K562 (cell line): ENCODE results near the gene NR4A2. TPM values are rescaled to one million over a fixed set of nuclear protein-coding genes. Genes with fewer than 3 reads are reported as not detected.

Experiments
- BRCA1 ChIP-seq, 2 experiments: fragments of 450-650 bp in 1 of 2; sonication (generic) in 1 of 2; formaldehyde crosslinking in 1 of 2; IDR thresholded peaks; 2 replicates each; pipeline versions ENCODE4 v1.5.0 to v1.6.1; 2017 to 2020; ENCODE audit warnings: mild to moderate bottlenecking in 1 of 2, missing genetic modification reagents in 1 of 2
- BRF1 ChIP-seq: IDR thresholded peaks from 3 replicates; pipeline ENCODE4 v1.6.1; 2011; ENCODE audit warnings: borderline replicate concordance, mild to moderate bottlenecking; ENCODE audit not compliant: insufficient read length; ENCODE audit errors: extremely low read depth
- CXXC5 ChIP-seq: fragments of 250-450 bp; sonication (Bioruptor Pico); IDR thresholded peaks from 2 replicates; pipeline ENCODE4 v1.8.0; 2022; ENCODE audit warnings: inconsistent platforms, mild to moderate bottlenecking, moderate library complexity
- GTF2E2 ChIP-seq: fragments of 200-800 bp; sonication (Bioruptor generic); IDR thresholded peaks from 2 replicates; pipeline ENCODE4 v1.6.1; 2016; ENCODE audit warnings: missing genetic modification characterization, missing compliant biosample characterization
- HDAC1 ChIP-seq, 2 experiments: fragments of 450-650 bp; IDR thresholded peaks; 2 replicates each; pipeline ENCODE4 v1.6.1; 2016 to 2017; ENCODE audit warnings: inconsistent platforms in 1 of 2, mild to moderate bottlenecking in 1 of 2, moderate library complexity in 1 of 2
- KLF6 ChIP-seq: fragments of 250-450 bp; sonication (Bioruptor Pico); IDR thresholded peaks from 2 replicates; pipeline ENCODE4 v1.4.0; 2020; ENCODE audit warnings: mild to moderate bottlenecking, moderate library complexity, borderline replicate concordance
- LCOR ChIP-seq: sonication (generic); formaldehyde crosslinking; IDR thresholded peaks from 2 replicates; pipeline ENCODE4 v1.8.0; 2022; ENCODE audit warnings: mild to moderate bottlenecking, missing genetic modification reagents
- NCOR1 ChIP-seq: fragments of 450-650 bp; IDR thresholded peaks from 2 replicates; pipeline ENCODE4 v1.6.1; 2016; ENCODE audit warnings: mild to moderate bottlenecking, moderate library complexity
- NR2C2 ChIP-seq, 2 experiments: fragments of 200-800 bp in 1 of 2; sonication (Bioruptor generic) in 1 of 2; sonication (generic) in 1 of 2; formaldehyde crosslinking in 1 of 2; IDR thresholded peaks; 2 replicates each; pipeline versions ENCODE4 v1.6.1 to v1.8.0; 2016 to 2022; ENCODE audit warnings: mild to moderate bottlenecking in 1 of 2, missing compliant biosample characterization in 1 of 2, missing genetic modification characterization in 1 of 2, missing genetic modification reagents in 1 of 2
- NR3C1 ChIP-seq: sonication (generic); formaldehyde crosslinking; IDR thresholded peaks from 2 replicates; pipeline ENCODE4 v1.8.1; 2022; ENCODE audit warnings: missing genetic modification reagents
- PHF8 ChIP-seq: fragments of 200-600 bp; sonication (generic); IDR thresholded peaks from 2 replicates; pipeline ENCODE4 v1.6.1; 2012; ENCODE audit warnings: mixed run types, mild to moderate bottlenecking, inconsistent platforms, low read length, moderate library complexity, borderline replicate concordance
- RCOR1 ChIP-seq, 2 experiments: IDR thresholded peaks; 2 replicates each; pipeline ENCODE4 v1.6.1; 2012; ENCODE audit warnings: low read depth in 2 of 2, low read length in 2 of 2, borderline replicate concordance in 1 of 2, improper control_type of control experiment in 1 of 2
- RFX1 ChIP-seq: fragments of 450-650 bp; IDR thresholded peaks from 2 replicates; pipeline ENCODE4 v1.6.1; 2016; ENCODE audit warnings: mild to moderate bottlenecking, moderate library complexity
- SPI1 ChIP-seq: IDR thresholded peaks from 2 replicates; pipeline ENCODE4 v1.6.1; 2011; ENCODE audit warnings: low read depth, low read length, control low read depth, borderline replicate concordance
- TOE1 ChIP-seq, 2 experiments: fragments of 450-650 bp in 1 of 2; sonication (generic) in 1 of 2; formaldehyde crosslinking in 1 of 2; IDR thresholded peaks; 2 replicates each; pipeline versions ENCODE4 v1.7.1 to v1.8.0; 2016 to 2022; ENCODE audit warnings: borderline replicate concordance in 2 of 2, mild to moderate bottlenecking in 2 of 2, antibody characterized with exemption in 1 of 2, inconsistent platforms in 1 of 2, low read depth in 1 of 2, missing genetic modification reagents in 1 of 2, moderate library complexity in 1 of 2
- ZBTB11 ChIP-seq, 3 experiments: fragments of 200-800 bp in 1 of 3; fragments of 250-450 bp in 1 of 3; fragments of 450-650 bp in 1 of 3; sonication (Bioruptor Pico) in 1 of 3; sonication (Bioruptor generic) in 1 of 3; formaldehyde crosslinking in 1 of 3; IDR thresholded peaks; 2 replicates each; pipeline versions ENCODE4 v1.6.1 to v1.8.0; 2016 to 2022; ENCODE audit warnings: mild to moderate bottlenecking in 2 of 3, missing genetic modification characterization in 2 of 3, missing compliant biosample characterization in 1 of 3, moderate library complexity in 1 of 3
- ZNF395 ChIP-seq: fragments of 200-800 bp; sonication (Bioruptor generic); IDR thresholded peaks from 2 replicates; pipeline ENCODE4 v1.6.1; 2017; ENCODE audit warnings: missing genetic modification characterization, missing compliant biosample characterization
- polyA plus RNA-seq, 8 experiments: library from polyadenylated mRNA; depleted of rRNA in 4 of 8; stranded (reverse) in 5 of 8; unstranded in 3 of 8; fragments of >200 nt; fragmentation: Nextera tagmentation in 2 of 8; fragmentation: Illumina TruSeq in 1 of 8; extraction: Ambion mirVana in 2 of 8; extraction: Trizol in 1 of 8; gene quantifications; 2 replicates each; pipeline versions ENCODE4 v1.2.1 to v1.2.3, GENCODE V29; 2011 to 2014; ENCODE audit warnings: inconsistent platforms in 1 of 8, missing spikeins in 1 of 8
- total RNA-seq, 7 experiments: library from RNA; depleted of rRNA in 6 of 7; stranded (reverse); fragments of >200 nt in 6 of 7; fragmentation: Illumina TruSeq in 2 of 7; extraction: Trizol in 2 of 7; gene quantifications; 2 replicates each; pipeline versions ENCODE4 v1.2.1 to v1.2.3, GENCODE V29; 2011 to 2021; ENCODE audit warnings: low replicate concordance in 1 of 7
- TF ChIP-seq, protein P1 (sequence below): fragments of 450-650 bp; formaldehyde crosslinking; IDR thresholded peaks from 2 replicates; pipeline ENCODE4 v1.4.0; 2022; ENCODE audit warnings: mild to moderate bottlenecking, moderate library complexity

Gene NR4A2
- total and polyA plus RNA-seq, 9 of the 15 experiments (the other 6 are each of a cell fraction or from before 2014, with no cell fraction given): 0.94 to 5.1 (median 1.3) TPM

GRCh38 chr2:156334496-156335478 is 2.3 kb upstream of the NR4A2 start (continued):
- TF ChIP-seq BRF1 (no peak), NR2C2 (CRISPR knock-in tag; IDR thresholded peaks at IDR 0.05) (no peak), NR2C2 (tag; IDR thresholded peaks at IDR 0.05) (peak; percentile 55; the same call in 1 of the 2 replicates), NCOR1 (peak; percentile 37; the same call in 1 of the 2 replicates), PHF8 (peak; percentile 65), LCOR (CRISPR knock-in tag) (peak; percentile 71; the same call in 1 of the 2 replicates), GTF2E2 (tag) (peak; percentile 1; the same call in 1 of the 2 replicates), RCOR1 (IDR thresholded peaks at IDR 0.05; ENCODE audit: borderline replicate concordance in 1 of 2, low read depth in 2 of 2, low read length in 2 of 2) (peak in 1 of 2 experiments; percentile 6; a peak in 1 of 4 replicates), BRCA1 (IDR thresholded peaks at IDR 0.05) (no peak), BRCA1 (CRISPR knock-in tag; IDR thresholded peaks at IDR 0.05) (no peak), HDAC1 (IDR thresholded peaks at IDR 0.05) (peak in 1 of 2 experiments; percentile 65; a peak in 2 of 4 replicates), CXXC5 (CRISPR knock-in tag) (peak; percentile 88), KLF6 (CRISPR knock-in tag) (peak; percentile 62; the same call in 1 of the 2 replicates), ZBTB11 (CRISPR knock-in tag; IDR thresholded peaks at IDR 0.05) (peak in 1 of 3 experiments; percentile 79; a peak in 2 of 6 replicates), ZNF395 (CRISPR knock-in tag) (peak; percentile 86), RFX1 (no peak), SPI1 (0 out of 2 replicates have a peak, but pooled peaks have one; percentile 58), NR3C1 (CRISPR knock-in tag) (no peak), TOE1 (IDR thresholded peaks at IDR 0.05; ENCODE audit: borderline replicate concordance) (peak; percentile 19; the same call in 1 of the 2 replicates), TOE1 (CRISPR knock-in tag; IDR thresholded peaks at IDR 0.05; ENCODE audit: borderline replicate concordance, low read depth) (no peak)
- TF ChIP-seq, protein P1, sequence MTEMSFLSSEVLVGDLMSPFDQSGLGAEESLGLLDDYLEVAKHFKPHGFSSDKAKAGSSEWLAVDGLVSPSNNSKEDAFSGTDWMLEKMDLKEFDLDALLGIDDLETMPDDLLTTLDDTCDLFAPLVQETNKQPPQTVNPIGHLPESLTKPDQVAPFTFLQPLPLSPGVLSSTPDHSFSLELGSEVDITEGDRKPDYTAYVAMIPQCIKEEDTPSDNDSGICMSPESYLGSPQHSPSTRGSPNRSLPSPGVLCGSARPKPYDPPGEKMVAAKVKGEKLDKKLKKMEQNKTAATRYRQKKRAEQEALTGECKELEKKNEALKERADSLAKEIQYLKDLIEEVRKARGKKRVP (CRISPR knock-in tag): 0 out of 2 replicates have a peak, but pooled peaks have one; percentile 35
